NB4 (cell line): ENCODE measurements around the gene ZCCHC7.

Experiments
- CTCF ChIP-seq: IDR thresholded peaks from one replicate; pipeline ENCODE4 v1.5.1; 2012; ENCODE audit warnings: low read depth, low read length
- MAX ChIP-seq: IDR thresholded peaks from 2 replicates; pipeline ENCODE4 v1.6.1; 2011; ENCODE audit warnings: low read depth, low read length
- MYC ChIP-seq: IDR thresholded peaks from 2 replicates; pipeline ENCODE4 v1.6.1; 2011; ENCODE audit warnings: low read depth, low read length
- POLR2A ChIP-seq: IDR thresholded peaks from 2 replicates; pipeline ENCODE4 v1.6.1; 2011; ENCODE audit warnings: mild to moderate bottlenecking; ENCODE audit not compliant: insufficient read length; ENCODE audit errors: extremely low read depth

GRCh38 chr9:37187713-37188439 lies 67.5 kb downstream of the ZCCHC7 start:
- TF ChIP-seq MAX (no peak), CTCF (no peak), POLR2A (no peak), MYC (no peak)
